ENCODE measurements around the gene ETS2.

GRCh38 chr21:38792676-38793459 is 12.9 kb upstream of the ETS2 start:
- no peak for TF ChIP-seq EZH2 (IDR thresholded peaks at IDR 0.05; ENCODE audit: insufficient read depth, poor library complexity, severe bottlenecking)
- no peak for TF ChIP-seq EZH2phosphoT487 (IDR thresholded peaks at IDR 0.05; ENCODE audit: insufficient read depth, low read depth)

Data from GM23248 (cell line).